NT2/D1 (cell line): ENCODE data around the gene FFAR1.

ENCODE experiments used
- DNase-seq: peaks from one replicate; pipeline ENCODE4 v3.0.0-alpha.2; 2011; ENCODE audit warnings: low read depth, low spot score
- H3K27me3 ChIP-seq: 2 replicates; pipeline ENCODE4 v1.6.0; 2011; ENCODE audit warnings: mild to moderate bottlenecking; ENCODE audit not compliant: insufficient read length, insufficient read depth
- H3K36me3 ChIP-seq: 2 replicates; pipeline ENCODE4 v1.6.1; 2011; ENCODE audit warnings: mild to moderate bottlenecking, low read length, mixed read lengths; ENCODE audit not compliant: insufficient read depth, insufficient read length
- H3K4me1 ChIP-seq: 2 replicates; pipeline ENCODE4 v1.5.1; 2011; ENCODE audit not compliant: insufficient read depth, insufficient read length
- H3K4me3 ChIP-seq: 2 replicates; pipeline ENCODE4 v1.5.1; 2011; ENCODE audit warnings: low read depth; ENCODE audit not compliant: insufficient read length
- H3K9ac ChIP-seq: 2 replicates; pipeline ENCODE4 v1.6.0; 2011; ENCODE audit warnings: low read depth; ENCODE audit not compliant: insufficient read length
- H3K9me3 ChIP-seq: 2 replicates; pipeline ENCODE4 v1.5.1; 2011; ENCODE audit warnings: mild to moderate bottlenecking, low read length; ENCODE audit not compliant: insufficient read depth
- SUZ12 ChIP-seq: IDR thresholded peaks from 2 replicates; pipeline ENCODE4 v1.6.1; 2011; ENCODE audit not compliant: insufficient read length, insufficient read depth; ENCODE audit errors: extremely low read depth
- YY1 ChIP-seq: IDR thresholded peaks from 2 replicates; pipeline ENCODE4 v1.6.1; 2011; ENCODE audit not compliant: insufficient read length, insufficient read depth
- ZNF274 ChIP-seq: IDR thresholded peaks from 2 replicates; pipeline ENCODE4 v1.6.1; 2011; ENCODE audit warnings: mild to moderate bottlenecking, low read depth, low read length

FFAR1 gene

GRCh38 chr19:35351411-35352176 lies 3.9 kb downstream of the FFAR1 start:
- DNase-seq, result no peak
- Histone ChIP-seq H3K9me3 (no peaks in the 10 kb centered on the region), H3K36me3 (no peaks in the 10 kb centered on the region), H3K9ac (no peak overlapping the region), H3K27me3 (peaks cover 6% of the 10 kb centered on the region), H3K4me1 (peaks cover 3% of the 10 kb centered on the region), H3K4me3 (no peak overlapping the region)
- TF ChIP-seq ZNF274, result no peak
- no peak for TF ChIP-seq YY1
- no peak for TF ChIP-seq SUZ12

GRCh38 chr19:35352177-35352447 lies 4.4 kb downstream of the FFAR1 start:
- Histone ChIP-seq H3K9me3 (no peaks in the 10 kb centered on the region), H3K4me3 (no peak overlapping the region), H3K4me1 (peaks cover 3% of the 10 kb centered on the region), H3K27me3 (peaks cover 6% of the 10 kb centered on the region), H3K9ac (no peak overlapping the region), H3K36me3 (no peaks in the 10 kb centered on the region)
- no peak for TF ChIP-seq ZNF274
- no peak for TF ChIP-seq SUZ12
- no peak for TF ChIP-seq YY1
- no peak for DNase-seq

GRCh38 chr19:35352448-35353304 lies 5.0 kb downstream of the FFAR1 start:
- H3K9me3 ChIP-seq, result no peaks in the 10 kb centered on the region
- H3K9ac ChIP-seq, result no peak overlapping the region
- H3K27me3 ChIP-seq, result peaks cover 4% of the 10 kb centered on the region
- no peak overlapping the region for H3K4me3 ChIP-seq
- no peaks in the 10 kb centered on the region for H3K36me3 ChIP-seq
- peak; percentile 61 for DNase-seq
- TF ChIP-seq YY1 (no peak), SUZ12 (no peak), ZNF274 (no peak)
- H3K4me1 ChIP-seq, result peaks cover 3% of the 10 kb centered on the region

- TF ChIP-seq ZNF274, result no peak
- no peak for TF ChIP-seq YY1
- no peak for TF ChIP-seq SUZ12
- Histone ChIP-seq H3K36me3 (no peaks in the 10 kb centered on the region), H3K4me1 (peaks cover 3% of the 10 kb centered on the region), H3K27me3 (no peaks in the 10 kb centered on the region), H3K9ac (no peak overlapping the region), H3K4me3 (no peak overlapping the region), H3K9me3 (no peaks in the 10 kb centered on the region)
- no peak for DNase-seq
Measured at GRCh38 chr19:35353635-35354034, 5.9 kb downstream of the FFAR1 start.

- Histone ChIP-seq H3K27me3 (no peaks in the 10 kb centered on the region), H3K9ac (no peak overlapping the region), H3K36me3 (no peaks in the 10 kb centered on the region), H3K9me3 (no peaks in the 10 kb centered on the region), H3K4me1 (peaks cover 3% of the 10 kb centered on the region), H3K4me3 (no peak overlapping the region)
- TF ChIP-seq SUZ12, result no peak
- TF ChIP-seq ZNF274, result no peak
- no peak for DNase-seq
Measured at GRCh38 chr19:35354898-35355297, 7.2 kb downstream of the FFAR1 start.

GRCh38 chr19:35355791-35356460 lies 8.2 kb downstream of the FFAR1 start:
- H3K4me1 ChIP-seq, result peaks cover 3% of the 10 kb centered on the region
- no peaks in the 10 kb centered on the region for H3K27me3 ChIP-seq
- no peaks in the 10 kb centered on the region for H3K9me3 ChIP-seq
- H3K4me3 ChIP-seq, result no peak overlapping the region
- no peaks in the 10 kb centered on the region for H3K36me3 ChIP-seq
- H3K9ac ChIP-seq, result no peak overlapping the region
- DNase-seq, result no peak
- TF ChIP-seq SUZ12, result no peak
- no peak for TF ChIP-seq ZNF274
- TF ChIP-seq YY1, result no peak
